HG02588 (cell line): ENCODE measurements around the gene SCUBE1.

Experiments used
- ATAC-seq: cut with Tn5 transposase; IDR thresholded peaks from one replicate; pipeline ENCODE4 v1.9.1; 2021; ENCODE audit warnings: mild to moderate bottlenecking, moderate library complexity; ENCODE audit not compliant: unreplicated experiment

SCUBE1 gene

GRCh38 chr22:43163241-43163795, 179.9 kb downstream of the SCUBE1 start:
- ATAC-seq = no peak

GRCh38 chr22:43162412-43163150, 180.6 kb downstream of the SCUBE1 start:
- ATAC-seq = no peak

- no peak for ATAC-seq
Observed at GRCh38 chr22:43160497-43161126, 182.6 kb downstream of the SCUBE1 start.

- no peak for ATAC-seq
Observed at GRCh38 chr22:43159484-43160178, 183.5 kb downstream of the SCUBE1 start.

GRCh38 chr22:43158778-43159483, 184.2 kb downstream of the SCUBE1 start:
- no peak for ATAC-seq

GRCh38 chr22:43157874-43158546, 185.2 kb downstream of the SCUBE1 start:
- ATAC-seq = no peak

- ATAC-seq = no peak
Observed at GRCh38 chr22:43156413-43156812, 186.8 kb downstream of the SCUBE1 start.

- ATAC-seq = no peak
Observed at GRCh38 chr22:43155789-43156188, 187.4 kb downstream of the SCUBE1 start.

GRCh38 chr22:43154887-43155536, 188.2 kb downstream of the SCUBE1 start:
- ATAC-seq = no peak

- ATAC-seq = no peak
Observed at GRCh38 chr22:43153899-43154298, 189.3 kb downstream of the SCUBE1 start.

GRCh38 chr22:43152357-43153071, 190.7 kb downstream of the SCUBE1 start:
- no peak for ATAC-seq

GRCh38 chr22:43152003-43152356, 191.2 kb downstream of the SCUBE1 start:
- ATAC-seq = no peak

GRCh38 chr22:43151251-43152002, 191.7 kb downstream of the SCUBE1 start, which contains the start of gene TSPO:
Gene TSPO, plus strand, starts transcription at chr22:43151559. Its CDS starts 7,680 bp downstream, at chr22:43159239.
- no peak for ATAC-seq

GRCh38 chr22:43150731-43151206, 192.4 kb downstream of the SCUBE1 start:
- no peak for ATAC-seq

GRCh38 chr22:43148581-43148980, 194.6 kb downstream of the SCUBE1 start:
- ATAC-seq = no peak

GRCh38 chr22:43147821-43148220, 195.4 kb downstream of the SCUBE1 start:
- ATAC-seq = no peak
